HG02885 (cell line): ENCODE data around the gene FLCN.

Experiments used
- ATAC-seq: cut with Tn5 transposase; IDR thresholded peaks from one replicate; pipeline ENCODE4 v1.9.1; 2021; ENCODE audit warnings: mild to moderate bottlenecking; ENCODE audit not compliant: unreplicated experiment, poor library complexity

Gene FLCN

GRCh38 chr17:17236295-17237025 lies 508 bp downstream of the FLCN start:
- peak; percentile 27 for ATAC-seq

GRCh38 chr17:17235212-17236174 lies 1.5 kb downstream of the FLCN start:
- no peak for ATAC-seq

GRCh38 chr17:17232303-17232621 lies 4.7 kb downstream of the FLCN start:
- ATAC-seq: no peak

- no peak for ATAC-seq
Measured at GRCh38 chr17:17231621-17232302, 5.2 kb downstream of the FLCN start.

GRCh38 chr17:17229416-17230384 lies 7.3 kb downstream of the FLCN start:
- no peak for ATAC-seq

GRCh38 chr17:17228521-17229279 lies 8.3 kb downstream of the FLCN start:
- no peak for ATAC-seq

- no peak for ATAC-seq
Measured at GRCh38 chr17:17227608-17228520, 9.1 kb downstream of the FLCN start.

GRCh38 chr17:17226451-17227265 lies 10.3 kb downstream of the FLCN start:
- no peak for ATAC-seq

GRCh38 chr17:17225901-17226300 lies 11.1 kb downstream of the FLCN start:
- ATAC-seq: no peak

- no peak for ATAC-seq
Measured at GRCh38 chr17:17224137-17224536, 12.8 kb downstream of the FLCN start.

GRCh38 chr17:17223736-17224135 lies 13.2 kb downstream of the FLCN start:
- no peak for ATAC-seq

- ATAC-seq: no peak
Measured at GRCh38 chr17:17221329-17221728, 15.6 kb downstream of the FLCN start.

GRCh38 chr17:17220529-17220928 lies 16.4 kb downstream of the FLCN start:
- ATAC-seq: no peak

GRCh38 chr17:17217995-17218394 lies 19.0 kb downstream of the FLCN start:
- ATAC-seq: no peak

GRCh38 chr17:17216776-17217175 lies 20.2 kb downstream of the FLCN start:
- no peak for ATAC-seq

GRCh38 chr17:17216236-17216635 lies 20.7 kb downstream of the FLCN start:
- ATAC-seq: no peak

GRCh38 chr17:17215575-17215974 lies 21.4 kb downstream of the FLCN start:
- no peak for ATAC-seq
